ENCODE data around the gene LAMA4.

GRCh38 chr6:112232845-112233256 is 21.5 kb downstream of the LAMA4 start:
- TF ChIP-seq RAD21 (IDR thresholded peaks at IDR 0.05; ENCODE audit: low read depth) (no peak), TEAD4 (IDR thresholded peaks at IDR 0.05) (no peak; the same call in 1 of the 2 replicates), EP300 (IDR thresholded peaks at IDR 0.05; ENCODE audit: borderline replicate concordance) (peak; percentile 49; the same call in 1 of the 2 replicates), EGR1 (IDR thresholded peaks at IDR 0.05) (no peak), TAF1 (IDR thresholded peaks at IDR 0.05; ENCODE audit: low read depth) (no peak), FOXM1 (IDR thresholded peaks at IDR 0.05; ENCODE audit: borderline replicate concordance, low read depth) (no peak), CEBPB (IDR thresholded peaks at IDR 0.05) (no peak), YY1 (IDR thresholded peaks at IDR 0.05; ENCODE audit: low read depth) (no peak), REST (IDR thresholded peaks at IDR 0.05; ENCODE audit: low read depth) (no peak), MAX (IDR thresholded peaks at IDR 0.05) (no peak), TCF12 (IDR thresholded peaks at IDR 0.05; ENCODE audit: low read depth) (peak; percentile 47), USF1 (IDR thresholded peaks at IDR 0.05) (no peak)
